ENCODE results near the gene EGLN1.

Gene EGLN1

DNA sequence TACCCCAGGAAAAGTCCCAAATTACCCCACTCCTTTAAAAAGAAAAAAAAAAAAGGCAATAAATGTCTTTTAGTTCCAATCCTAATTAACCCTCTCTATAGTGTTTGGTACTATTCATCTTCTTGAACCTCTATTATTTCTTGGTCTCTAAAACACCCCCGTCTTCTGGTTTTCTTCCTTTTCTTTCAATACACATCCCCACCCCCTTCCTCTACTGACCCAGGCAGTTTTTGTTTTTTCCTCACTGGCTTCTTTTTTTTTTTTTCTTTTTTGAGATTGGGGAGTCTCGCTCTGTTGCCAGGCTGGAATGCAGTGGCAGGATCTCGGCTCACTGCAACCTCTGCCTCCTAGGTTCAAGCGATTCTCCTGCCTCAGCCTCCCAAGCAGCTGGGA lies 26.1 kb downstream of the EGLN1 start:
- ChIA-PET CTCF (interaction anchor here (1.0 kb wide), 1 partner anchor 15 kb away, joined by 4 read pairs; no protein-coding TSS in a partner anchor), POLR2A (interaction anchor here (1.1 to 1.4 kb wide), 2 partner anchors 33 to 58 kb away, joined by 3 to 5 read pairs; partner anchors contain the start of genes EXOC8 and SPRTN)
- Histone ChIP-seq H3K36me3 (ENCODE audit: control insufficient read depth in 2 of 2, insufficient read depth in 1 of 2, low read length in 2 of 2) (no peaks in the 10 kb centered on the region), H3K4me3 (ENCODE audit: low read depth, low read length) (no peak overlapping the region), H3K9me3 (ENCODE audit: control insufficient read depth, insufficient read depth, low read depth, low read length) (no peaks in the 10 kb centered on the region), H3K27ac (ENCODE audit: extremely low read depth, low read depth, low read length) (no peak overlapping the region), H3K4me1 (ENCODE audit: control insufficient read depth, insufficient read depth, low read length) (peaks cover 11% of the 10 kb centered on the region)
- TF ChIP-seq ZNF830 (tag by site-specific recombination; IDR thresholded peaks at IDR 0.05; ENCODE audit: low read depth) (no peak), ZNF585B (tag by site-specific recombination; IDR thresholded peaks at IDR 0.05) (no peak), ZBTB7A (tag by site-specific recombination; IDR thresholded peaks at IDR 0.05; ENCODE audit: low read depth) (no peak), ZFP41 (tag by site-specific recombination; IDR thresholded peaks at IDR 0.05; ENCODE audit: borderline replicate concordance) (no peak), ZNF792 (tag by site-specific recombination; IDR thresholded peaks at IDR 0.05) (0 out of 2 replicates have a peak, but pooled peaks have one; percentile 8), KLF8 (tag by site-specific recombination; IDR thresholded peaks at IDR 0.05) (no peak), MYNN (tag by site-specific recombination; IDR thresholded peaks at IDR 0.05; ENCODE audit: borderline replicate concordance) (0 out of 2 replicates have a peak, but pooled peaks have one; percentile 35), ZNF274 (IDR thresholded peaks at IDR 0.05; ENCODE audit: low read length) (no peak), ZNF274 (tag by site-specific recombination; IDR thresholded peaks at IDR 0.05; ENCODE audit: borderline replicate concordance) (no peak), ZNF394 (tag by site-specific recombination; IDR thresholded peaks at IDR 0.05; ENCODE audit: borderline replicate concordance) (no peak), ZNF335 (tag by site-specific recombination; conservative IDR thresholded peaks at IDR 0.05) (0 out of 2 replicates have a peak, but pooled peaks have one; percentile 6), ZNF843 (tag by site-specific recombination; IDR thresholded peaks at IDR 0.05) (0 out of 2 replicates have a peak, but pooled peaks have one; percentile 6), ZNF391 (tag by site-specific recombination; IDR thresholded peaks at IDR 0.05; ENCODE audit: borderline replicate concordance, low read depth) (0 out of 2 replicates have a peak, but pooled peaks have one; percentile 6), YY1 (tag by site-specific recombination; IDR thresholded peaks at IDR 0.05) (no peak), ZNF544 (tag by site-specific recombination; IDR thresholded peaks at IDR 0.05) (no peak), ZNF785 (tag by site-specific recombination; IDR thresholded peaks at IDR 0.05) (no peak)
- TF ChIP-seq, protein P1, sequence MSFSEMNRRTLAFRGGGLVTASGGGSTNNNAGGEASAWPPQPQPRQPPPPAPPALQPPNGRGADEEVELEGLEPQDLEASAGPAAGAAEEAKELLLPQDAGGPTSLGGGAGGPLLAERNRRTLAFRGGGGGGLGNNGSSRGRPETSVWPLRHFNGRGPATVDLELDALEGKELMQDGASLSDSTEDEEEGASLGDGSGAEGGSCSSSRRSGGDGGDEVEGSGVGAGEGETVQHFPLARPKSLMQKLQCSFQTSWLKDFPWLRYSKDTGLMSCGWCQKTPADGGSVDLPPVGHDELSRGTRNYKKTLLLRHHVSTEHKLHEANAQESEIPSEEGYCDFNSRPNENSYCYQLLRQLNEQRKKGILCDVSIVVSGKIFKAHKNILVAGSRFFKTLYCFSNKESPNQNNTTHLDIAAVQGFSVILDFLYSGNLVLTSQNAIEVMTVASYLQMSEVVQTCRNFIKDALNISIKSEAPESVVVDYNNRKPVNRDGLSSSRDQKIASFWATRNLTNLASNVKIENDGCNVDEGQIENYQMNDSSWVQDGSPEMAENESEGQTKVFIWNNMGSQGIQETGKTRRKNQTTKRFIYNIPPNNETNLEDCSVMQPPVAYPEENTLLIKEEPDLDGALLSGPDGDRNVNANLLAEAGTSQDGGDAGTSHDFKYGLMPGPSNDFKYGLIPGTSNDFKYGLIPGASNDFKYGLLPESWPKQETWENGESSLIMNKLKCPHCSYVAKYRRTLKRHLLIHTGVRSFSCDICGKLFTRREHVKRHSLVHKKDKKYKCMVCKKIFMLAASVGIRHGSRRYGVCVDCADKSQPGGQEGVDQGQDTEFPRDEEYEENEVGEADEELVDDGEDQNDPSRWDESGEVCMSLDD (tag by site-specific recombination; IDR thresholded peaks at IDR 0.05), result no peak
- TF ChIP-seq, protein P2, sequence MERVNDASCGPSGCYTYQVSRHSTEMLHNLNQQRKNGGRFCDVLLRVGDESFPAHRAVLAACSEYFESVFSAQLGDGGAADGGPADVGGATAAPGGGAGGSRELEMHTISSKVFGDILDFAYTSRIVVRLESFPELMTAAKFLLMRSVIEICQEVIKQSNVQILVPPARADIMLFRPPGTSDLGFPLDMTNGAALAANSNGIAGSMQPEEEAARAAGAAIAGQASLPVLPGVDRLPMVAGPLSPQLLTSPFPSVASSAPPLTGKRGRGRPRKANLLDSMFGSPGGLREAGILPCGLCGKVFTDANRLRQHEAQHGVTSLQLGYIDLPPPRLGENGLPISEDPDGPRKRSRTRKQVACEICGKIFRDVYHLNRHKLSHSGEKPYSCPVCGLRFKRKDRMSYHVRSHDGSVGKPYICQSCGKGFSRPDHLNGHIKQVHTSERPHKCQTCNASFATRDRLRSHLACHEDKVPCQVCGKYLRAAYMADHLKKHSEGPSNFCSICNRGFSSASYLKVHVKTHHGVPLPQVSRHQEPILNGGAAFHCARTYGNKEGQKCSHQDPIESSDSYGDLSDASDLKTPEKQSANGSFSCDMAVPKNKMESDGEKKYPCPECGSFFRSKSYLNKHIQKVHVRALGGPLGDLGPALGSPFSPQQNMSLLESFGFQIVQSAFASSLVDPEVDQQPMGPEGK (tag by site-specific recombination; IDR thresholded peaks at IDR 0.05), result no peak
- TF ChIP-seq, protein P3, sequence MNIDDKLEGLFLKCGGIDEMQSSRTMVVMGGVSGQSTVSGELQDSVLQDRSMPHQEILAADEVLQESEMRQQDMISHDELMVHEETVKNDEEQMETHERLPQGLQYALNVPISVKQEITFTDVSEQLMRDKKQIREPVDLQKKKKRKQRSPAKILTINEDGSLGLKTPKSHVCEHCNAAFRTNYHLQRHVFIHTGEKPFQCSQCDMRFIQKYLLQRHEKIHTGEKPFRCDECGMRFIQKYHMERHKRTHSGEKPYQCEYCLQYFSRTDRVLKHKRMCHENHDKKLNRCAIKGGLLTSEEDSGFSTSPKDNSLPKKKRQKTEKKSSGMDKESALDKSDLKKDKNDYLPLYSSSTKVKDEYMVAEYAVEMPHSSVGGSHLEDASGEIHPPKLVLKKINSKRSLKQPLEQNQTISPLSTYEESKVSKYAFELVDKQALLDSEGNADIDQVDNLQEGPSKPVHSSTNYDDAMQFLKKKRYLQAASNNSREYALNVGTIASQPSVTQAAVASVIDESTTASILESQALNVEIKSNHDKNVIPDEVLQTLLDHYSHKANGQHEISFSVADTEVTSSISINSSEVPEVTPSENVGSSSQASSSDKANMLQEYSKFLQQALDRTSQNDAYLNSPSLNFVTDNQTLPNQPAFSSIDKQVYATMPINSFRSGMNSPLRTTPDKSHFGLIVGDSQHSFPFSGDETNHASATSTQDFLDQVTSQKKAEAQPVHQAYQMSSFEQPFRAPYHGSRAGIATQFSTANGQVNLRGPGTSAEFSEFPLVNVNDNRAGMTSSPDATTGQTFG (tag by site-specific recombination; IDR thresholded peaks at IDR 0.05; ENCODE audit: borderline replicate concordance), result no peak
- TF ChIP-seq, protein P4, sequence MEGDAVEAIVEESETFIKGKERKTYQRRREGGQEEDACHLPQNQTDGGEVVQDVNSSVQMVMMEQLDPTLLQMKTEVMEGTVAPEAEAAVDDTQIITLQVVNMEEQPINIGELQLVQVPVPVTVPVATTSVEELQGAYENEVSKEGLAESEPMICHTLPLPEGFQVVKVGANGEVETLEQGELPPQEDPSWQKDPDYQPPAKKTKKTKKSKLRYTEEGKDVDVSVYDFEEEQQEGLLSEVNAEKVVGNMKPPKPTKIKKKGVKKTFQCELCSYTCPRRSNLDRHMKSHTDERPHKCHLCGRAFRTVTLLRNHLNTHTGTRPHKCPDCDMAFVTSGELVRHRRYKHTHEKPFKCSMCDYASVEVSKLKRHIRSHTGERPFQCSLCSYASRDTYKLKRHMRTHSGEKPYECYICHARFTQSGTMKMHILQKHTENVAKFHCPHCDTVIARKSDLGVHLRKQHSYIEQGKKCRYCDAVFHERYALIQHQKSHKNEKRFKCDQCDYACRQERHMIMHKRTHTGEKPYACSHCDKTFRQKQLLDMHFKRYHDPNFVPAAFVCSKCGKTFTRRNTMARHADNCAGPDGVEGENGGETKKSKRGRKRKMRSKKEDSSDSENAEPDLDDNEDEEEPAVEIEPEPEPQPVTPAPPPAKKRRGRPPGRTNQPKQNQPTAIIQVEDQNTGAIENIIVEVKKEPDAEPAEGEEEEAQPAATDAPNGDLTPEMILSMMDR (tag by site-specific recombination; IDR thresholded peaks at IDR 0.05), result no peak
- TF ChIP-seq, protein P5, sequence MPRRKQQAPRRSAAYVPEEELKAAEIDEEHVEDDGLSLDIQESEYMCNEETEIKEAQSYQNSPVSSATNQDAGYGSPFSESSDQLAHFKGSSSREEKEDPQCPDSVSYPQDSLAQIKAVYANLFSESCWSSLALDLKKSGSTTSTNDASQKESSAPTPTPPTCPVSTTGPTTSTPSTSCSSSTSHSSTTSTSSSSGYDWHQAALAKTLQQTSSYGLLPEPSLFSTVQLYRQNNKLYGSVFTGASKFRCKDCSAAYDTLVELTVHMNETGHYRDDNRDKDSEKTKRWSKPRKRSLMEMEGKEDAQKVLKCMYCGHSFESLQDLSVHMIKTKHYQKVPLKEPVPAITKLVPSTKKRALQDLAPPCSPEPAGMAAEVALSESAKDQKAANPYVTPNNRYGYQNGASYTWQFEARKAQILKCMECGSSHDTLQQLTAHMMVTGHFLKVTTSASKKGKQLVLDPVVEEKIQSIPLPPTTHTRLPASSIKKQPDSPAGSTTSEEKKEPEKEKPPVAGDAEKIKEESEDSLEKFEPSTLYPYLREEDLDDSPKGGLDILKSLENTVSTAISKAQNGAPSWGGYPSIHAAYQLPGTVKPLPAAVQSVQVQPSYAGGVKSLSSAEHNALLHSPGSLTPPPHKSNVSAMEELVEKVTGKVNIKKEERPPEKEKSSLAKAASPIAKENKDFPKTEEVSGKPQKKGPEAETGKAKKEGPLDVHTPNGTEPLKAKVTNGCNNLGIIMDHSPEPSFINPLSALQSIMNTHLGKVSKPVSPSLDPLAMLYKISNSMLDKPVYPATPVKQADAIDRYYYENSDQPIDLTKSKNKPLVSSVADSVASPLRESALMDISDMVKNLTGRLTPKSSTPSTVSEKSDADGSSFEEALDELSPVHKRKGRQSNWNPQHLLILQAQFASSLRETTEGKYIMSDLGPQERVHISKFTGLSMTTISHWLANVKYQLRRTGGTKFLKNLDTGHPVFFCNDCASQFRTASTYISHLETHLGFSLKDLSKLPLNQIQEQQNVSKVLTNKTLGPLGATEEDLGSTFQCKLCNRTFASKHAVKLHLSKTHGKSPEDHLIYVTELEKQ (tag by site-specific recombination; IDR thresholded peaks at IDR 0.05; ENCODE audit: borderline replicate concordance), result no peak
- TF ChIP-seq, protein P6, sequence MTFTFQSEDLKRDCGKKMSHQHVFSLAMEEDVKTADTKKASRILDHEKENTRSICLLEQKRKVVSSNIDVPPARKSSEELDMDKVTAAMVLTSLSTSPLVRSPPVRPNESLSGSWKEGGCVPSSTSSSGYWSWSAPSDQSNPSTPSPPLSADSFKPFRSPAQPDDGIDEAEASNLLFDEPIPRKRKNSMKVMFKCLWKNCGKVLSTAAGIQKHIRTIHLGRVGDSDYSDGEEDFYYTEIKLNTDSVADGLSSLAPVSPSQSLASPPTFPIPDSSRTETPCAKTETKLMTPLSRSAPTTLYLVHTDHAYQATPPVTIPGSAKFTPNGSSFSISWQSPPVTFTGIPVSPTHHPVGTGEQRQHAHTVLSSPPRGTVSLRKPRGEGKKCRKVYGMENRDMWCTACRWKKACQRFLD (tag by site-specific recombination; IDR thresholded peaks at IDR 0.05), result no peak
